Measurements from ENCODE around the gene KIR3DL3.
"Not testable (repeated sequence)": the region's sequence is repeated elsewhere in the genome, so short reads cannot be mapped to it uniquely, and the experiment has no call there.

GRCh38 chr19:54709956-54710355 is 14.3 kb upstream of the KIR3DL3 start:
- TF ChIP-seq CTCF, POLR2A, EP300 (IDR thresholded peaks at IDR 0.05): not testable (repeated sequence)

All from sigmoid colon (tissue), 4 donors.